Embryonic facial prominence (tissue), 1 donor: ENCODE data around the gene BTBD19.

Experiments used
- DNase-seq: peaks from one replicate; pipeline ENCODE4 v3.0.0-alpha.2; 2016; ENCODE audit errors: extremely low spot score

BTBD19 gene

DNA sequence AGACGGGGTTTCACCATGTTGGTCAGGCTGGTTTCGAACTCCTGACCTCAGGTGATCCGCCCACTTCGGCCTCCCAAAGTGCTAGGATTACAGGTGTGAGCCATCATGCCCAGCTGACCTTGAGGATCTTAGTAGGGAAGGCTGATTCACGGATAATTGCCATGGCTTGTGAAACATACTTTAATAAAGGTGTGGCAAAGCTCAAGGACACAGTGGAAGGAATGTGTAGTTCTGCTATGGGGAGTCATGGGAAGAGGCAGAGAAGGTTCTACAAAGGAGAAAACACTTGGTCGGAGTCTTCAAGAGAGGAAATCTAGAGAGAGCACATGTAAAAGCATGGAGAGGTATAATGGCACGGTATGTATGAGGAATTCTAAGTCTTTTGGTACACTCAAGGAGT is 47.4 kb downstream of the BTBD19 start:
- no peak for DNase-seq

DNA sequence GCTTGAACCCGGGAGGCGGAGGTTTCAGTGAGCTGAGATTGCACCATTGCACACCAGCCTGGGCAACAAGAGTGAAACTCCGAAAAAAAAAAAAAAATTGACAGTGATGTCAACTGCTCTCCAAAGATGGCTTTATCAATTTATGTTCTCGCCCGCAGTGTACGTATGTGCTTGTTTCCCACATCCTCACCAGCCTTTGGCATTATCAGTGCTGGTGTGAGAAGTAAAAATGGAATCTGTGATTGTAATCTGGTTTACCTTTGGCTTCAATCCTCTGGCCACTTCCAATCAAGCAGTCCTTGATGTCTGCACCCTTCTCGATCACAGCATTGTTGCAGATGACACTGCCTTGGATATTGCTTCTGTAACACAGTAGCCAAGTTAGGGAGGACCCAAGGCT is 49.1 kb downstream of the BTBD19 start:
- no peak for DNase-seq

DNA sequence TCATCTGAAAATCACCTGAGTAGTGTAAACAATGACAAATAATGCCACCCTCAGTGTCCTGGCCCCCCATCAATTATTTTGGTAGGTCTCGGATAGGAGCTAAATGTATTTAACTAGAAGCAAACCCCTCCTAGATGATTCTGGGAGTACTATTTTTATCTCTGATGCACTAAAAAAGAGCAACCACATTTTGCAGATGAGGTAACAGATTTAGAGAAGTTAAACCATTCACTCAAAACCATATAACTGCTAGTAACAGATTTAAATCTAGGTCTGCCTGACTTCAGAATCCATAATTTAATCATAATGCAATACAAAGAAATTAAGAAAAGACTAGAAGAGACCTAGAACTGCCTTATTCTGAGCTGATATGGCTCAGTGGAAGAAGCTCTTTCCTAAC is 52.0 kb downstream of the BTBD19 start:
- DNase-seq = no peak

DNA sequence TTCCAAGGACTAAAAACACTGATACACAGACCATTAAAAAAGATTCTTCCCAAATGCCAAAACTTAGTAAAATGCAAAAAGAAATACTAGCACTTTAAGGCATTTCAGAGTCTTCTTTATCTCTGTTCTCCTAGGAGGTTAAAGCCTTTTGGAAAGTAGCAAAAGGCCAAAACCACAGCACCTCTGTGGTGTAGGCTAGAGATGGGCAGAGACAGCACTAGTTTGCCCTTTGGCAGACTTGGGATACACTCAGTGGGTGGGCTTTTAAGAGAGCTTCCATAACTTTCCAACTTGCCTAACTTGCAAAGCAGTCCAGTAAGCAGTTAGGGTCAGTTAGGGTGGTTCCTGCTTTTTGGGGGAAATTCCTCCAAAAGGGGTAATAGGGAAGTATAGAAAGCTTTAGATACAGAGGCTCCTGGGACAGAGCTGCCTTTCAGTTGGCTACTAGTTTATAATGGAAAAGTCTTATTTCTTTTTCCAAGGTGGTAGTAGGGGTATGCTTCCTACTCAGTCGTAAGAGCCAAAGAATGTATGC is 52.6 kb downstream of the BTBD19 start:
- no peak for DNase-seq

DNA sequence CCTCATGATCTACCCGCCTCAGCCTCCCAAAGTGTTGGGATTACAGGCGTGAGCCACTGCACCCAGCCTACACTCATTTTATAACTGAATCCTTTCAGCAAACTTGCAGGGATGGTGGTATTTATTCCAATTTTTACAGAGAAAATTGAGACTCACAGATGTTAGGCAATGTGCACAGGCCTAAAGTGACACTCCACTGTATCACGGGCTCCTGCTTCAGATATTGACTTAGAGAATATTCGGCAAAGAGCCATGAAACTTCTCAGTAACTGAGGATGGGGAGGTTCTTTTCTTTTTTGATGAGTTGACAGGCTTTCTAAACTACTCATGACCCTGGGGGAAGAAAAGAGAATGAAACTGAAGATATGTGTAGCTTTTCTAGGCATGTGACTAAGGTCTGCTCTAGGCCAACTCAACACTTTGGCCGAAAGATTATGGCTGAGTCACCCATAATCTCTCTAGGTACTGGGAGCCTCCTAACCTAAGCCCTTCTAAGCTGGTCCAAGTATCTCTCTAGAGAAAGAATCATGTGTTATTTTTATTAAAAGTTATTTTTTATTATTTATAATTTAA is 54.6 kb downstream of the BTBD19 start:
- no peak for DNase-seq
